ENCODE measurements around the gene SCAI.
A peak's percentile ranks its signal among the peaks of the same experiment; 100 is the strongest.

Gene SCAI

DNA sequence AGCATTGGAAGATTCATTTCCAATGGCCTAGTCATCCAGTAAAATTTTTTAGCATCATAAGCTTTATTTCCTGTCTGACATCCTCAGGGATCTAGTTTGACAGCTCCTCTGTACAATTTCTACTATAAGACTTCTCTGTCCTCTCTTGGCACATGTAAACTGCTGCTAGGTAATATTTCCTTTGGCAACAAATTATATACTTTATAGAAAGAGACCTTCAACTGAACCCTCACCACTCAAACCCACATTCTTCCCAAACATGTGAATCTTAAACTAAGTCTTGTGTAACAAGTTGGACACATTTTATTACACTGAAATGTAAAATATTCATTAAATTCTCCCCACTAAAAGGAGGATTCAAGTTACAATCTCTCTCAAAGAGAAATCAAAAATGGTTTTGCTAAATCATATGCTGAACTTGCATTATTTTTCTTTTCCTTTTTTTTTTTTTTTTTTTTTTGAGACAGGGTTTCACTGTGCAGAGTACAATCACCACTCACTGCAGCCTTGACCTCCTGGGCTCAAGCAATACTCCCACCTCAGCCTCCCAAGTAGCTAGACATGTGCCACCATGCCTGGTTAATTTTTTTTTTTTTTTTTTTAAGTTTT, 36.9 kb downstream of the SCAI start:
- Histone ChIP-seq H3K36me3 (ENCODE audit: control insufficient read depth in 2 of 2, insufficient read depth in 1 of 2, low read length in 2 of 2) (no peaks in the 10 kb centered on the region), H3K4me1 (ENCODE audit: control insufficient read depth, insufficient read depth, low read length) (no peaks in the 10 kb centered on the region), H3K27ac (ENCODE audit: extremely low read depth, low read depth, low read length) (no peak overlapping the region), H3K4me3 (ENCODE audit: low read depth, low read length) (no peak overlapping the region), H3K9me3 (ENCODE audit: control insufficient read depth, insufficient read depth, low read depth, low read length) (no peaks in the 10 kb centered on the region)
- ChIA-PET CTCF (no interaction called here), POLR2A (no interaction called here)
- TF ChIP-seq ZNF112 (tag by site-specific recombination; IDR thresholded peaks at IDR 0.05) (no peak), ZNF248 (tag by site-specific recombination; IDR thresholded peaks at IDR 0.05) (no peak), ZNF664 (tag by site-specific recombination; IDR thresholded peaks at IDR 0.05) (no peak), SP7 (tag by site-specific recombination; IDR thresholded peaks at IDR 0.05) (no peak), ZNF580 (tag by site-specific recombination; IDR thresholded peaks at IDR 0.05) (no peak), RBAK (tag by site-specific recombination; IDR thresholded peaks at IDR 0.05) (no peak), KLF16 (tag by site-specific recombination; IDR thresholded peaks at IDR 0.05) (no peak), ZFP41 (tag by site-specific recombination; IDR thresholded peaks at IDR 0.05; ENCODE audit: borderline replicate concordance) (no peak), GLIS1 (tag by site-specific recombination; IDR thresholded peaks at IDR 0.05) (no peak), SALL2 (tag by site-specific recombination; IDR thresholded peaks at IDR 0.05; ENCODE audit: borderline replicate concordance) (no peak), ZNF777 (tag by site-specific recombination; IDR thresholded peaks at IDR 0.05; ENCODE audit: borderline replicate concordance) (no peak), ZNF37A (tag by site-specific recombination; IDR thresholded peaks at IDR 0.05) (no peak), ZNF324 (tag by site-specific recombination; IDR thresholded peaks at IDR 0.05) (no peak), GFI1B (tag by site-specific recombination; IDR thresholded peaks at IDR 0.05) (no peak)
- TF ChIP-seq, protein P1, sequence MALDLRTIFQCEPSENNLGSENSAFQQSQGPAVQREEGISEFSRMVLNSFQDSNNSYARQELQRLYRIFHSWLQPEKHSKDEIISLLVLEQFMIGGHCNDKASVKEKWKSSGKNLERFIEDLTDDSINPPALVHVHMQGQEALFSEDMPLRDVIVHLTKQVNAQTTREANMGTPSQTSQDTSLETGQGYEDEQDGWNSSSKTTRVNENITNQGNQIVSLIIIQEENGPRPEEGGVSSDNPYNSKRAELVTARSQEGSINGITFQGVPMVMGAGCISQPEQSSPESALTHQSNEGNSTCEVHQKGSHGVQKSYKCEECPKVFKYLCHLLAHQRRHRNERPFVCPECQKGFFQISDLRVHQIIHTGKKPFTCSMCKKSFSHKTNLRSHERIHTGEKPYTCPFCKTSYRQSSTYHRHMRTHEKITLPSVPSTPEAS (tag by site-specific recombination; IDR thresholded peaks at IDR 0.05) = no peak

- no peak for TF ChIP-seq ZNF16 (tag by site-specific recombination; IDR thresholded peaks at IDR 0.05; ENCODE audit: low read depth)
- Histone ChIP-seq H3K27ac (ENCODE audit: extremely low read depth, low read depth, low read length) (no peak overlapping the region), H3K4me1 (ENCODE audit: control insufficient read depth, insufficient read depth, low read length) (no peaks in the 10 kb centered on the region), H3K4me3 (ENCODE audit: low read depth, low read length) (no peak overlapping the region), H3K9me3 (ENCODE audit: control insufficient read depth, insufficient read depth, low read depth, low read length) (no peaks in the 10 kb centered on the region), H3K36me3 (ENCODE audit: control insufficient read depth in 2 of 2, insufficient read depth in 1 of 2, low read length in 2 of 2) (no peaks in the 10 kb centered on the region)
- ChIA-PET CTCF (no interaction called here), POLR2A (no interaction called here)
Measured at GRCh38 chr9:125103770-125104460, 39.4 kb downstream of the SCAI start.

DNA sequence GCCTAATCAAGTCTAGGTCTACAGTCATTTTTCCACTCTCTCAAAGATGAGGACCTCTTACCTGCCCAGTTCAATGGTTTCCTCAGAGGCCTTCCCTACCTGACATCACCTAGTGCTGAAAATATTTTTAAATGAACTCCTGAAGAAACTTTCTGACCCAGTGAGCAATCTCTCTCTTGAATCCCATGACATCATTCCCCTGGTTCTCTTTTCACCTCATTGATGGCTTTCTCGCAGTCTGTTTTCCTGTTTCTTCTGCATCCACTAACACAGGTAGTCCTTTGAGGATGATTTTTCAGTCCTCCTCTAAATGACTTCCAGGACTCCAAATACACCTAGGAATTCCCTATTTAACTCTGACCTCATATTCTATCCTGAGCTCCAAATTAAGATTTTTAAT, 40.3 kb downstream of the SCAI start:
- H3K4me1 ChIP-seq (ENCODE audit: control insufficient read depth, insufficient read depth, low read length) = no peaks in the 10 kb centered on the region
- TF ChIP-seq ZNF501 (tag by site-specific recombination; IDR thresholded peaks at IDR 0.05) = no peak
- peak; percentile 65 for TF ChIP-seq ATF2 (tag by site-specific recombination; IDR thresholded peaks at IDR 0.05; ENCODE audit: low read depth)
- ChIA-PET POLR2A (no interaction called here), CTCF (no interaction called here)
- no peak overlapping the region for H3K4me3 ChIP-seq (ENCODE audit: low read depth, low read length)
- no peaks in the 10 kb centered on the region for H3K36me3 ChIP-seq (ENCODE audit: control insufficient read depth in 2 of 2, insufficient read depth in 1 of 2, low read length in 2 of 2)
- H3K9me3 ChIP-seq (ENCODE audit: control insufficient read depth, insufficient read depth, low read depth, low read length) = no peaks in the 10 kb centered on the region
- no peak overlapping the region for H3K27ac ChIP-seq (ENCODE audit: extremely low read depth, low read depth, low read length)
